Gastrocnemius medialis (tissue), 4 donors: ENCODE results near the gene TAF11L2. TPM values are rescaled to one million over a fixed set of nuclear protein-coding genes. Genes with fewer than 3 reads are reported as not detected.
"Not testable (repeated sequence)": the region's sequence is repeated elsewhere in the genome, so short reads cannot be mapped to it uniquely, and the experiment has no call there.

ENCODE experiments used
- ATAC-seq, 2 donors: fragments of 150-250 bp; one replicate each; pipeline ENCODE4 v1.9.1; 2016
- DNase-seq, 2 donors: peaks; one replicate each; pipeline ENCODE4 v3.0.0-alpha.2; 2019
- H3K27ac ChIP-seq, 4 donors: fragments of 200-600 bp; sonication (generic); 1 replicate in 1 of 4; 2 replicates in 3 of 4; pipeline ENCODE4 v1.5.1; 2016 to 2018; ENCODE audit warnings: mild to moderate bottlenecking in 2 of 4, moderate library complexity in 1 of 4
- H3K27me3 ChIP-seq, 3 donors: fragments of 200-600 bp; sonication (generic) in 2 of 3; 1 replicate in 1 of 3; 2 replicates in 2 of 3; pipeline versions ENCODE4 v1.5.1 to v1.6.0; 2016 to 2019; ENCODE audit warnings: mild to moderate bottlenecking in 1 of 3, moderate library complexity in 1 of 3
- H3K36me3 ChIP-seq, 2 donors: fragments of 200-600 bp; sonication (generic) in 1 of 2; one replicate each; pipeline ENCODE4 v1.5.1; 2017 to 2018
- H3K4me1 ChIP-seq, 2 donors: fragments of 200-600 bp; sonication (generic) in 1 of 2; one replicate each; pipeline ENCODE4 v1.5.1; 2016 to 2017; ENCODE audit warnings: mild to moderate bottlenecking in 2 of 2
- H3K4me3 ChIP-seq, 4 donors: fragments of 200-600 bp; sonication (generic) in 3 of 4; 1 replicate in 1 of 4; 2 replicates in 3 of 4; pipeline ENCODE4 v1.5.1; 2016 to 2019; ENCODE audit warnings: mild to moderate bottlenecking in 2 of 4
- H3K9me3 ChIP-seq, 3 donors: fragments of 200-600 bp; sonication (generic) in 2 of 3; 1 replicate in 1 of 3; 2 replicates in 2 of 3; pipeline ENCODE4 v1.5.1; 2016 to 2019
- CTCF ChIP-seq, 5 experiments: fragments of 450-650 bp in 3 of 5; fragments of 200-600 bp in 2 of 5; sonication (generic) in 2 of 5; IDR thresholded peaks in 4 of 5; conservative IDR thresholded peaks in 1 of 5; 1 replicate in 4 of 5; 2 replicates in 1 of 5; pipeline ENCODE4 v1.5.1; 2016 to 2019; ENCODE audit warnings: antibody characterized with exemption in 5 of 5, mild to moderate bottlenecking in 3 of 5, moderate library complexity in 3 of 5
- POLR2A ChIP-seq, 2 donors: fragments of 450-650 bp; IDR thresholded peaks; one replicate each; pipeline ENCODE4 v1.6.1; 2017; ENCODE audit warnings: antibody characterized with exemption in 2 of 2, mild to moderate bottlenecking in 2 of 2, moderate library complexity in 2 of 2
- in situ Hi-C, 4 donors: fragments of 200-750 bp; cut with MboI; loops; one replicate each; pipeline versions ENCODE4 v1.15.0 to v1.8.0; 2017; ENCODE audit warnings: low sequenced_read_pairs in 4 of 4
- intact Hi-C: fragments of 100-400 bp; cut with DNase I; formaldehyde crosslinking; loops from one replicate; pipeline ENCODE4 v1.15.1; 2023; ENCODE audit warnings: low total_unique reads
- total RNA-seq, 4 donors: library from RNA; depleted of rRNA; stranded (reverse); fragments of >200 nt; gene quantifications; one replicate each; pipeline versions ENCODE4 v1.1.0 to v1.2.3, GENCODE V29; 2016

The TAF11L2 gene
- total RNA-seq, 4 donors from 2014 or later = not detected

- no peak for DNase-seq
- Histone ChIP-seq H3K4me3 (no peak overlapping the region), H3K27me3 (no peaks in the 10 kb centered on the region), H3K9me3 (no peaks in the 10 kb centered on the region), H3K27ac (no peak overlapping the region), H3K4me1 (no peaks in the 10 kb centered on the region), H3K36me3 (no peaks in the 10 kb centered on the region)
- in situ Hi-C loops = no loop called here
- TF ChIP-seq POLR2A (IDR thresholded peaks at IDR 0.05) = no peak
- TF ChIP-seq CTCF (IDR thresholded peaks at IDR 0.05 in 4 of 5, conservative IDR thresholded peaks at IDR 0.05 in 1 of 5) = no peak
- intact Hi-C loops = no loop called here
- ATAC-seq = no peak
These were observed 585 bp upstream of the TAF11L2 start for GRCh38 chr5:17497446-17497845.

GRCh38 chr5:17511775-17512325 lies 13.8 kb downstream of the TAF11L2 start:
- in situ Hi-C loops = no loop called here
- H3K27ac ChIP-seq = no peak overlapping the region
- H3K4me1 ChIP-seq = no peaks in the 10 kb centered on the region
- H3K36me3 ChIP-seq = no peaks in the 10 kb centered on the region
- intact Hi-C loops = no loop called here
- H3K4me3 ChIP-seq = no peak overlapping the region
- DNase-seq (no peak), ATAC-seq (no peak)
- H3K27me3 ChIP-seq = no peaks in the 10 kb centered on the region
- no peaks in the 10 kb centered on the region for H3K9me3 ChIP-seq
- TF ChIP-seq CTCF (IDR thresholded peaks at IDR 0.05 in 4 of 5, conservative IDR thresholded peaks at IDR 0.05 in 1 of 5) (no peak), POLR2A (IDR thresholded peaks at IDR 0.05) (no peak)

- H3K36me3 ChIP-seq, ATAC-seq, H3K27me3 ChIP-seq, H3K27ac ChIP-seq, H3K4me1 ChIP-seq, intact Hi-C loops, H3K4me3 ChIP-seq, H3K9me3 ChIP-seq, DNase-seq, in situ Hi-C loops: not testable (repeated sequence)
These were observed 19.5 kb downstream of the TAF11L2 start for GRCh38 chr5:17517526-17517925.

- ATAC-seq, DNase-seq, H3K4me1 ChIP-seq, intact Hi-C loops, H3K27me3 ChIP-seq, in situ Hi-C loops, H3K27ac ChIP-seq, H3K36me3 ChIP-seq, H3K9me3 ChIP-seq, H3K4me3 ChIP-seq: not testable (repeated sequence)
These were observed 20.0 kb downstream of the TAF11L2 start, which contains the start of gene TAF11L3 for GRCh38 chr5:17518067-17518466. Gene TAF11L3, plus strand, starts transcription at chr5:17518367.

- H3K36me3 ChIP-seq, H3K27me3 ChIP-seq, H3K9me3 ChIP-seq, ATAC-seq, H3K4me3 ChIP-seq, intact Hi-C loops, H3K27ac ChIP-seq, H3K4me1 ChIP-seq, in situ Hi-C loops, DNase-seq: not testable (repeated sequence)
These were observed 21.5 kb downstream of the TAF11L2 start for GRCh38 chr5:17519508-17519907.

- intact Hi-C loops, DNase-seq, H3K4me1 ChIP-seq, H3K9me3 ChIP-seq, H3K36me3 ChIP-seq, H3K27ac ChIP-seq, in situ Hi-C loops, H3K27me3 ChIP-seq, H3K4me3 ChIP-seq, ATAC-seq: not testable (repeated sequence)
These were observed 23.5 kb downstream of the TAF11L2 start, which contains the start of gene TAF11L4 for GRCh38 chr5:17521501-17521900. Gene TAF11L4, plus strand, starts transcription at chr5:17521801.

- H3K36me3 ChIP-seq, ATAC-seq, H3K9me3 ChIP-seq, DNase-seq, H3K27me3 ChIP-seq, in situ Hi-C loops, intact Hi-C loops, H3K27ac ChIP-seq, H3K4me3 ChIP-seq, H3K4me1 ChIP-seq: not testable (repeated sequence)
These were observed 26.9 kb downstream of the TAF11L2 start, which contains the start of gene TAF11L5 for GRCh38 chr5:17524935-17525334. Gene TAF11L5, plus strand, starts transcription at chr5:17525235.

- H3K9me3 ChIP-seq, H3K27ac ChIP-seq, intact Hi-C loops, H3K4me1 ChIP-seq, H3K4me3 ChIP-seq, in situ Hi-C loops, H3K27me3 ChIP-seq, H3K36me3 ChIP-seq, ATAC-seq: not testable (repeated sequence)
- peak in 1 of 2 donors; percentile 24 for DNase-seq
These were observed 28.5 kb downstream of the TAF11L2 start for GRCh38 chr5:17526504-17526903.

GRCh38 chr5:17528369-17528768 lies 30.3 kb downstream of the TAF11L2 start, which contains the start of gene TAF11L6:
Gene TAF11L6, plus strand, starts transcription at chr5:17528669.
- H3K27ac ChIP-seq, H3K9me3 ChIP-seq, H3K4me3 ChIP-seq, ATAC-seq, in situ Hi-C loops, H3K27me3 ChIP-seq, DNase-seq, H3K36me3 ChIP-seq, H3K4me1 ChIP-seq, intact Hi-C loops: not testable (repeated sequence)
